GM18508 (cell line): ENCODE results near the gene UFC1.

Experiments
- ATAC-seq: cut with Tn5 transposase; IDR thresholded peaks from one replicate; pipeline ENCODE4 v1.9.1; 2021; ENCODE audit warnings: moderate number of reproducible peaks; ENCODE audit not compliant: insufficient read depth, unreplicated experiment

The UFC1 gene

GRCh38 chr1:161165742-161166668, 12.2 kb downstream of the UFC1 start, which contains the start of gene PPOX:
Gene PPOX, plus strand, starts transcription at chr1:161166426. Its CDS starts 422 bp downstream, at chr1:161166848.
- ATAC-seq, result peak; percentile 84

GRCh38 chr1:161166669-161167548, 13.1 kb downstream of the UFC1 start:
- ATAC-seq, result no peak

GRCh38 chr1:161168906-161169305, 15.1 kb downstream of the UFC1 start:
- ATAC-seq, result no peak

- no peak for ATAC-seq
Measured at GRCh38 chr1:161171191-161171590, 17.4 kb downstream of the UFC1 start.

- ATAC-seq, result no peak
Measured at GRCh38 chr1:161171696-161172095, 17.9 kb downstream of the UFC1 start.

- no peak for ATAC-seq
Measured at GRCh38 chr1:161172349-161172748, 18.6 kb downstream of the UFC1 start.

GRCh38 chr1:161172776-161173376, 19.1 kb downstream of the UFC1 start:
- no peak for ATAC-seq

- ATAC-seq, result no peak
Measured at GRCh38 chr1:161173711-161174110, 19.9 kb downstream of the UFC1 start.

- no peak for ATAC-seq
Measured at GRCh38 chr1:161174911-161175310, 21.1 kb downstream of the UFC1 start.

GRCh38 chr1:161175771-161176453, 22.1 kb downstream of the UFC1 start:
- ATAC-seq, result no peak

- ATAC-seq, result no peak
Measured at GRCh38 chr1:161176468-161177111, 22.8 kb downstream of the UFC1 start.

- ATAC-seq, result no peak
Measured at GRCh38 chr1:161177112-161177935, 23.5 kb downstream of the UFC1 start, which contains the start of gene B4GALT3. Gene B4GALT3, minus strand, starts transcription at chr1:161177507. Its CDS starts 1,447 bp downstream, at chr1:161176060.

- no peak for ATAC-seq
Measured at GRCh38 chr1:161177936-161178244, 24.1 kb downstream of the UFC1 start.

GRCh38 chr1:161179698-161180097, 25.9 kb downstream of the UFC1 start:
- no peak for ATAC-seq

GRCh38 chr1:161180639-161181038, 26.9 kb downstream of the UFC1 start:
- no peak for ATAC-seq

- ATAC-seq, result peak; percentile 44
Measured at GRCh38 chr1:161182214-161182613, 28.4 kb downstream of the UFC1 start.

GRCh38 chr1:161185282-161185682, 31.5 kb downstream of the UFC1 start:
- ATAC-seq, result peak; percentile 40

- no peak for ATAC-seq
Measured at GRCh38 chr1:161185732-161186311, 32.0 kb downstream of the UFC1 start.
